ENCODE data around the gene VAMP5. TPM values are rescaled to one million over a fixed set of nuclear protein-coding genes. Genes with fewer than 3 reads are reported as not detected.
"Not testable (repeated sequence)": the region's sequence is repeated elsewhere in the genome, so short reads cannot be mapped to it uniquely, and the experiment has no call there.

Gene VAMP5
- total RNA-seq, 1 donor from 2014 or later, result 8.8 TPM

GRCh38 chr2:85611705-85612587, 27.7 kb downstream of the VAMP5 start, which contains the start of gene C2orf68:
Gene C2orf68, minus strand, starts transcription at chr2:85612066. Its CDS starts 82 bp downstream, at chr2:85611984.
- ChIA-PET CTCF (interaction anchor here (1.0 to 1.5 kb wide), 3 partner anchors 17 to 60 kb away, joined by 3 to 8 read pairs (median 4); no protein-coding TSS in a partner anchor), POLR2A (interaction anchor here (0.7 to 3.3 kb wide), 17 partner anchors 10 to 428 kb away, joined by 3 to 28 read pairs (median 6); partner anchors contain the start of genes ELMOD3, GGCX, MAT2A and RETSAT)
- Mint-ChIP-seq H3K4me3 (peak within 1 kb of the TSS; percentile 98), H3K36me3 (ENCODE audit: low read depth) (peaks cover 32% of the 10 kb centered on the region), H3K9me3 (no peaks in the 10 kb centered on the region), H3K4me1 (peaks cover 39% of the 10 kb centered on the region), H3K27ac (peak within 1 kb of the TSS; percentile 91), H3K27me3 (no peaks in the 10 kb centered on the region)
- no peak for TF ChIP-seq CTCF (IDR thresholded peaks at IDR 0.05)
- peak; percentile 73 for ATAC-seq (ENCODE audit: low read depth)
- intact Hi-C loops (cut with micrococcal nuclease), result loop anchor here (1.0 to 5.0 kb wide), 3 partner anchors 10 to 585 kb away; partner anchors contain the start of genes GGCX, IMMT, MRPL35 and TMEM150A
- peak; percentile 81 for DNase-seq

GRCh38 chr2:85613717-85614515, 29.7 kb downstream of the VAMP5 start:
- H3K36me3 Mint-ChIP-seq (ENCODE audit: low read depth), result peaks cover 23% of the 10 kb centered on the region
- no peak for DNase-seq
- no peak overlapping the region for H3K4me3 Mint-ChIP-seq
- intact Hi-C loops (cut with micrococcal nuclease), result loop anchor here (5.0 kb wide), 1 partner anchor 583 kb away; the partner anchor contains the start of genes IMMT and MRPL35
- ATAC-seq (ENCODE audit: low read depth), result no peak
- no peak for TF ChIP-seq CTCF (IDR thresholded peaks at IDR 0.05)
- H3K4me1 Mint-ChIP-seq, result peaks cover 45% of the 10 kb centered on the region
- H3K27ac Mint-ChIP-seq, result no peak overlapping the region
- H3K27me3 Mint-ChIP-seq, result no peaks in the 10 kb centered on the region
- H3K9me3 Mint-ChIP-seq, result no peaks in the 10 kb centered on the region
- CTCF ChIA-PET, result no interaction called here
- POLR2A ChIA-PET, result interaction anchor here (0.6 to 3.3 kb wide), 4 partner anchors 12 to 601 kb away, joined by 3 to 28 read pairs (median 6); partner anchors contain the start of genes MAT2A and TMEM150A

GRCh38 chr2:85614757-85615156, 30.5 kb downstream of the VAMP5 start:
- Mint-ChIP-seq H3K27ac (peak overlapping the region; percentile 30), H3K4me1 (peaks cover 46% of the 10 kb centered on the region), H3K36me3 (ENCODE audit: low read depth) (peaks cover 25% of the 10 kb centered on the region)
- not testable (repeated sequence) for ATAC-seq (ENCODE audit: low read depth); DNase-seq; H3K27me3 Mint-ChIP-seq; H3K4me3 Mint-ChIP-seq; H3K9me3 Mint-ChIP-seq
- intact Hi-C loops (cut with micrococcal nuclease), result loop anchor here (5.0 kb wide), 4 partner anchors 287 to 828 kb away; partner anchors contain the start of genes IMMT, KDM3A, MRPL35 and POLR1A
- POLR2A ChIA-PET, result interaction anchor here (0.6 to 1.9 kb wide), 4 partner anchors 12 to 600 kb away, joined by 3 to 15 read pairs (median 5); partner anchors contain the start of gene TMEM150A
- CTCF ChIA-PET, result interaction anchor here (1.3 kb wide), 1 partner anchor 8 kb away, joined by 3 read pairs; no protein-coding TSS in a partner anchor

- H3K4me3 Mint-ChIP-seq, result peak overlapping the region; percentile 96
- ATAC-seq (ENCODE audit: low read depth), result no peak
- no peak for DNase-seq
- no peaks in the 10 kb centered on the region for H3K9me3 Mint-ChIP-seq
- ChIA-PET POLR2A (interaction anchor here (0.6 to 1.9 kb wide), 9 partner anchors 8 to 287 kb away, joined by 3 to 15 read pairs (median 4); partner anchors contain the start of genes GGCX, MAT2A, RNF181 and TMEM150A), CTCF (interaction anchor here (1.3 kb wide), 1 partner anchor 9 kb away, joined by 3 read pairs; no protein-coding TSS in a partner anchor)
- no peak for TF ChIP-seq CTCF (IDR thresholded peaks at IDR 0.05)
- peaks cover 41% of the 10 kb centered on the region for H3K4me1 Mint-ChIP-seq
- peak overlapping the region; percentile 92 for H3K27ac Mint-ChIP-seq
- no peaks in the 10 kb centered on the region for H3K27me3 Mint-ChIP-seq
- H3K36me3 Mint-ChIP-seq (ENCODE audit: low read depth), result peaks cover 21% of the 10 kb centered on the region
- intact Hi-C loops (cut with micrococcal nuclease), result loop anchor here (5.0 kb wide), 3 partner anchors 288 to 827 kb away; partner anchors contain the start of genes KDM3A, POLR1A, PTCD3 and TGOLN2
These were observed 31.1 kb downstream of the VAMP5 start for GRCh38 chr2:85615413-85615728.

GRCh38 chr2:85617723-85618122, 33.5 kb downstream of the VAMP5 start:
- H3K4me1 Mint-ChIP-seq, result peaks cover 30% of the 10 kb centered on the region
- peaks cover 30% of the 10 kb centered on the region for H3K36me3 Mint-ChIP-seq (ENCODE audit: low read depth)
- DNase-seq; ATAC-seq (ENCODE audit: low read depth); H3K27me3 Mint-ChIP-seq; H3K27ac Mint-ChIP-seq; H3K9me3 Mint-ChIP-seq; CTCF ChIA-PET: not testable (repeated sequence)
- POLR2A ChIA-PET, result interaction anchor here (0.6 to 2.0 kb wide), 3 partner anchors 29 to 199 kb away, joined by 3 to 6 read pairs (median 5); partner anchors contain the start of genes MAT2A and SH2D6
- peak overlapping the region; percentile 96 for H3K4me3 Mint-ChIP-seq
- intact Hi-C loops (cut with micrococcal nuclease), result loop anchor here (2.0 to 5.0 kb wide), 6 partner anchors 41 to 825 kb away; partner anchors contain the start of genes KDM3A, MAT2A, POLR1A and PTCD3

Measured in activated B cell treated with CpG ODN at 0.5 μM for 24 hours (primary cell).